GM23338 (cell line): ENCODE results near the gene FECH.

Experiments used
- CREB1 ChIP-seq: fragments of 250-450 bp; sonication (Bioruptor Pico); IDR thresholded peaks from 2 replicates; pipeline ENCODE4 v1.5.0; 2020; ENCODE audit warnings: low read depth, mild to moderate bottlenecking, moderate library complexity
- EZH2 ChIP-seq: fragments of 200-600 bp; sonication (generic); IDR thresholded peaks from one replicate; pipeline ENCODE4 v1.8.0; 2017; ENCODE audit warnings: antibody characterized with exemption, mild to moderate bottlenecking, low read depth; ENCODE audit not compliant: unreplicated experiment
- EZH2phosphoT487 ChIP-seq: fragments of 200-600 bp; sonication (generic); IDR thresholded peaks from one replicate; pipeline ENCODE4 v1.8.1; 2018; ENCODE audit warnings: antibody characterized with exemption; ENCODE audit not compliant: unreplicated experiment
- JUNB ChIP-seq: IDR thresholded peaks from one replicate; pipeline ENCODE4 v1.6.1; 2016; ENCODE audit warnings: antibody characterized with exemption; ENCODE audit not compliant: unreplicated experiment
- NANOG ChIP-seq: IDR thresholded peaks from 2 replicates; pipeline ENCODE4 v1.6.1; 2016; ENCODE audit warnings: antibody characterized with exemption, borderline replicate concordance
- POLR2AphosphoS5 ChIP-seq: IDR thresholded peaks from 2 replicates; pipeline ENCODE4 v1.6.1; 2016; ENCODE audit warnings: antibody characterized with exemption, low read depth
- STAT1 ChIP-seq: IDR thresholded peaks from one replicate; pipeline ENCODE4 v1.6.1; 2016; ENCODE audit warnings: antibody characterized with exemption; ENCODE audit not compliant: unreplicated experiment
- ZNF114 ChIP-seq: fragments of 250-450 bp; sonication (Bioruptor Pico); IDR thresholded peaks from 2 replicates; pipeline ENCODE4 v1.5.0; 2020; ENCODE audit warnings: mild to moderate bottlenecking, moderate library complexity
- ZNF331 ChIP-seq: fragments of 250-450 bp; sonication (Bioruptor Pico); IDR thresholded peaks from 2 replicates; pipeline ENCODE4 v1.5.0; 2020; ENCODE audit warnings: low read depth, mild to moderate bottlenecking, moderate library complexity
- TF ChIP-seq, protein P1 (sequence below), 2 experiments: fragments of 200-600 bp in 1 of 2; sonication (generic) in 1 of 2; conservative IDR thresholded peaks; 2 replicates each; pipeline versions ENCODE4 v1.5.1 to v1.6.1; 2016 to 2017; ENCODE audit warnings: antibody characterized with exemption in 2 of 2, low read depth in 2 of 2, mild to moderate bottlenecking in 2 of 2, moderate library complexity in 1 of 2
- TF ChIP-seq, protein P2 (sequence below): IDR thresholded peaks from one replicate; pipeline ENCODE4 v1.6.1; 2018; ENCODE audit warnings: antibody characterized with exemption; ENCODE audit not compliant: unreplicated experiment
- TF ChIP-seq, protein P3 (sequence below): IDR thresholded peaks from 2 replicates; pipeline ENCODE4 v1.6.1; 2016; ENCODE audit warnings: antibody characterized with exemption
- TF ChIP-seq, protein P4 (sequence below): fragments of 250-450 bp; sonication (Bioruptor Pico); IDR thresholded peaks from 2 replicates; pipeline ENCODE4 v1.5.0; 2020; ENCODE audit warnings: mild to moderate bottlenecking, moderate library complexity

DNA sequence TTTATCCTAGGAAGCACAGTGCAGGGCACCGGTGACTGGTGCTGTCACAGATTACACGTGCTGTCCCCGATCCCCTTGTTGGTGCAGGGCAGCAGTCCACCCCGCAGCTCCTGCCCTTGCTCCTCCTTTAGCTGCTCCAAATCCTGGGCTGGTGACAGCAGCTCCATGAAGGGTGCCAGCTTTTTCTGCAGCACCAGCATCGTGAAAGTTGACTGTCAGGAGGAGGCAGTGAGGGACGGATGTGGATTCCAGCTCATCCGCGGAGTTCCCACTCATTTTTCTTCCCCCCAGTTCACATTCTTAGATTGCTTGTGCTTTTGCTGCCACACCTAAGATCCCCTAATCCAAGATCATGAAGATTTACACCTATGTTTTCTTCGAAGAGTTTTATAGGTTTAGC lies 83.9 kb downstream of the FECH start:
- TF ChIP-seq EZH2phosphoT487 (no peak), EZH2 (no peak), POLR2AphosphoS5 (no peak), ZNF331 (no peak), CREB1 (CRISPR knock-in tag) (no peak), JUNB (no peak), STAT1 (no peak), ZNF114 (CRISPR knock-in tag) (no peak), NANOG (no peak)
- TF ChIP-seq, protein P1, sequence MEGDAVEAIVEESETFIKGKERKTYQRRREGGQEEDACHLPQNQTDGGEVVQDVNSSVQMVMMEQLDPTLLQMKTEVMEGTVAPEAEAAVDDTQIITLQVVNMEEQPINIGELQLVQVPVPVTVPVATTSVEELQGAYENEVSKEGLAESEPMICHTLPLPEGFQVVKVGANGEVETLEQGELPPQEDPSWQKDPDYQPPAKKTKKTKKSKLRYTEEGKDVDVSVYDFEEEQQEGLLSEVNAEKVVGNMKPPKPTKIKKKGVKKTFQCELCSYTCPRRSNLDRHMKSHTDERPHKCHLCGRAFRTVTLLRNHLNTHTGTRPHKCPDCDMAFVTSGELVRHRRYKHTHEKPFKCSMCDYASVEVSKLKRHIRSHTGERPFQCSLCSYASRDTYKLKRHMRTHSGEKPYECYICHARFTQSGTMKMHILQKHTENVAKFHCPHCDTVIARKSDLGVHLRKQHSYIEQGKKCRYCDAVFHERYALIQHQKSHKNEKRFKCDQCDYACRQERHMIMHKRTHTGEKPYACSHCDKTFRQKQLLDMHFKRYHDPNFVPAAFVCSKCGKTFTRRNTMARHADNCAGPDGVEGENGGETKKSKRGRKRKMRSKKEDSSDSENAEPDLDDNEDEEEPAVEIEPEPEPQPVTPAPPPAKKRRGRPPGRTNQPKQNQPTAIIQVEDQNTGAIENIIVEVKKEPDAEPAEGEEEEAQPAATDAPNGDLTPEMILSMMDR (conservative IDR thresholded peaks at IDR 0.05; ENCODE audit: low read depth in 2 of 2) = no peak
- TF ChIP-seq, protein P2, sequence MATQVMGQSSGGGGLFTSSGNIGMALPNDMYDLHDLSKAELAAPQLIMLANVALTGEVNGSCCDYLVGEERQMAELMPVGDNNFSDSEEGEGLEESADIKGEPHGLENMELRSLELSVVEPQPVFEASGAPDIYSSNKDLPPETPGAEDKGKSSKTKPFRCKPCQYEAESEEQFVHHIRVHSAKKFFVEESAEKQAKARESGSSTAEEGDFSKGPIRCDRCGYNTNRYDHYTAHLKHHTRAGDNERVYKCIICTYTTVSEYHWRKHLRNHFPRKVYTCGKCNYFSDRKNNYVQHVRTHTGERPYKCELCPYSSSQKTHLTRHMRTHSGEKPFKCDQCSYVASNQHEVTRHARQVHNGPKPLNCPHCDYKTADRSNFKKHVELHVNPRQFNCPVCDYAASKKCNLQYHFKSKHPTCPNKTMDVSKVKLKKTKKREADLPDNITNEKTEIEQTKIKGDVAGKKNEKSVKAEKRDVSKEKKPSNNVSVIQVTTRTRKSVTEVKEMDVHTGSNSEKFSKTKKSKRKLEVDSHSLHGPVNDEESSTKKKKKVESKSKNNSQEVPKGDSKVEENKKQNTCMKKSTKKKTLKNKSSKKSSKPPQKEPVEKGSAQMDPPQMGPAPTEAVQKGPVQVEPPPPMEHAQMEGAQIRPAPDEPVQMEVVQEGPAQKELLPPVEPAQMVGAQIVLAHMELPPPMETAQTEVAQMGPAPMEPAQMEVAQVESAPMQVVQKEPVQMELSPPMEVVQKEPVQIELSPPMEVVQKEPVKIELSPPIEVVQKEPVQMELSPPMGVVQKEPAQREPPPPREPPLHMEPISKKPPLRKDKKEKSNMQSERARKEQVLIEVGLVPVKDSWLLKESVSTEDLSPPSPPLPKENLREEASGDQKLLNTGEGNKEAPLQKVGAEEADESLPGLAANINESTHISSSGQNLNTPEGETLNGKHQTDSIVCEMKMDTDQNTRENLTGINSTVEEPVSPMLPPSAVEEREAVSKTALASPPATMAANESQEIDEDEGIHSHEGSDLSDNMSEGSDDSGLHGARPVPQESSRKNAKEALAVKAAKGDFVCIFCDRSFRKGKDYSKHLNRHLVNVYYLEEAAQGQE = no peak
- TF ChIP-seq, protein P3, sequence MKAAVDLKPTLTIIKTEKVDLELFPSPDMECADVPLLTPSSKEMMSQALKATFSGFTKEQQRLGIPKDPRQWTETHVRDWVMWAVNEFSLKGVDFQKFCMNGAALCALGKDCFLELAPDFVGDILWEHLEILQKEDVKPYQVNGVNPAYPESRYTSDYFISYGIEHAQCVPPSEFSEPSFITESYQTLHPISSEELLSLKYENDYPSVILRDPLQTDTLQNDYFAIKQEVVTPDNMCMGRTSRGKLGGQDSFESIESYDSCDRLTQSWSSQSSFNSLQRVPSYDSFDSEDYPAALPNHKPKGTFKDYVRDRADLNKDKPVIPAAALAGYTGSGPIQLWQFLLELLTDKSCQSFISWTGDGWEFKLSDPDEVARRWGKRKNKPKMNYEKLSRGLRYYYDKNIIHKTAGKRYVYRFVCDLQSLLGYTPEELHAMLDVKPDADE = no peak
- TF ChIP-seq, protein P4, sequence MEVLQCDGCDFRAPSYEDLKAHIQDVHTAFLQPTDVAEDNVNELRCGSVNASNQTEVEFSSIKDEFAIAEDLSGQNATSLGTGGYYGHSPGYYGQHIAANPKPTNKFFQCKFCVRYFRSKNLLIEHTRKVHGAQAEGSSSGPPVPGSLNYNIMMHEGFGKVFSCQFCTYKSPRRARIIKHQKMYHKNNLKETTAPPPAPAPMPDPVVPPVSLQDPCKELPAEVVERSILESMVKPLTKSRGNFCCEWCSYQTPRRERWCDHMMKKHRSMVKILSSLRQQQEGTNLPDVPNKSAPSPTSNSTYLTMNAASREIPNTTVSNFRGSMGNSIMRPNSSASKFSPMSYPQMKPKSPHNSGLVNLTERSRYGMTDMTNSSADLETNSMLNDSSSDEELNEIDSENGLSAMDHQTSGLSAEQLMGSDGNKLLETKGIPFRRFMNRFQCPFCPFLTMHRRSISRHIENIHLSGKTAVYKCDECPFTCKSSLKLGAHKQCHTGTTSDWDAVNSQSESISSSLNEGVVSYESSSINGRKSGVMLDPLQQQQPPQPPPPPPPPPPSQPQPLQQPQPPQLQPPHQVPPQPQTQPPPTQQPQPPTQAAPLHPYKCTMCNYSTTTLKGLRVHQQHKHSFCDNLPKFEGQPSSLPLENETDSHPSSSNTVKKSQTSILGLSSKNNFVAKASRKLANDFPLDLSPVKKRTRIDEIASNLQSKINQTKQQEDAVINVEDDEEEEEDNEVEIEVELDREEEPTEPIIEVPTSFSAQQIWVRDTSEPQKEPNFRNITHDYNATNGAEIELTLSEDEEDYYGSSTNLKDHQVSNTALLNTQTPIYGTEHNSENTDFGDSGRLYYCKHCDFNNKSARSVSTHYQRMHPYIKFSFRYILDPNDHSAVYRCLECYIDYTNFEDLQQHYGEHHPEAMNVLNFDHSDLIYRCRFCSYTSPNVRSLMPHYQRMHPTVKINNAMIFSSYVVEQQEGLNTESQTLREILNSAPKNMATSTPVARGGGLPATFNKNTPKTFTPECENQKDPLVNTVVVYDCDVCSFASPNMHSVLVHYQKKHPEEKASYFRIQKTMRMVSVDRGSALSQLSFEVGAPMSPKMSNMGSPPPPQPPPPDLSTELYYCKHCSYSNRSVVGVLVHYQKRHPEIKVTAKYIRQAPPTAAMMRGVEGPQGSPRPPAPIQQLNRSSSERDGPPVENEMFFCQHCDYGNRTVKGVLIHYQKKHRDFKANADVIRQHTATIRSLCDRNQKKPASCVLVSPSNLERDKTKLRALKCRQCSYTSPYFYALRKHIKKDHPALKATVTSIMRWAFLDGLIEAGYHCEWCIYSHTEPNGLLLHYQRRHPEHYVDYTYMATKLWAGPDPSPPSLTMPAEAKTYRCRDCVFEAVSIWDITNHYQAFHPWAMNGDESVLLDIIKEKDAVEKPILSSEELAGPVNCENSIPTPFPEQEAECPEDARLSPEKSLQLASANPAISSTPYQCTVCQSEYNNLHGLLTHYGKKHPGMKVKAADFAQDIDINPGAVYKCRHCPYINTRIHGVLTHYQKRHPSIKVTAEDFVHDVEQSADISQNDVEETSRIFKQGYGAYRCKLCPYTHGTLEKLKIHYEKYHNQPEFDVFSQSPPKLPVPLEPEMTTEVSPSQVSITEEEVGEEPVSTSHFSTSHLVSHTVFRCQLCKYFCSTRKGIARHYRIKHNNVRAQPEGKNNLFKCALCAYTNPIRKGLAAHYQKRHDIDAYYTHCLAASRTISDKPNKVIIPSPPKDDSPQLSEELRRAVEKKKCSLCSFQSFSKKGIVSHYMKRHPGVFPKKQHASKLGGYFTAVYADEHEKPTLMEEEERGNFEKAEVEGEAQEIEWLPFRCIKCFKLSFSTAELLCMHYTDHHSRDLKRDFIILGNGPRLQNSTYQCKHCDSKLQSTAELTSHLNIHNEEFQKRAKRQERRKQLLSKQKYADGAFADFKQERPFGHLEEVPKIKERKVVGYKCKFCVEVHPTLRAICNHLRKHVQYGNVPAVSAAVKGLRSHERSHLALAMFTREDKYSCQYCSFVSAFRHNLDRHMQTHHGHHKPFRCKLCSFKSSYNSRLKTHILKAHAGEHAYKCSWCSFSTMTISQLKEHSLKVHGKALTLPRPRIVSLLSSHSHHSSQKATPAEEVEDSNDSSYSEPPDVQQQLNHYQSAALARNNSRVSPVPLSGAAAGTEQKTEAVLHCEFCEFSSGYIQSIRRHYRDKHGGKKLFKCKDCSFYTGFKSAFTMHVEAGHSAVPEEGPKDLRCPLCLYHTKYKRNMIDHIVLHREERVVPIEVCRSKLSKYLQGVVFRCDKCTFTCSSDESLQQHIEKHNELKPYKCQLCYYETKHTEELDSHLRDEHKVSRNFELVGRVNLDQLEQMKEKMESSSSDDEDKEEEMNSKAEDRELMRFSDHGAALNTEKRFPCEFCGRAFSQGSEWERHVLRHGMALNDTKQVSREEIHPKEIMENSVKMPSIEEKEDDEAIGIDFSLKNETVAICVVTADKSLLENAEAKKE (CRISPR knock-in tag) = no peak
